Measurements from ENCODE around the gene BUD31.
"Not testable (repeated sequence)": the region's sequence is repeated elsewhere in the genome, so short reads cannot be mapped to it uniquely, and the experiment has no call there.

The BUD31 gene

DNA sequence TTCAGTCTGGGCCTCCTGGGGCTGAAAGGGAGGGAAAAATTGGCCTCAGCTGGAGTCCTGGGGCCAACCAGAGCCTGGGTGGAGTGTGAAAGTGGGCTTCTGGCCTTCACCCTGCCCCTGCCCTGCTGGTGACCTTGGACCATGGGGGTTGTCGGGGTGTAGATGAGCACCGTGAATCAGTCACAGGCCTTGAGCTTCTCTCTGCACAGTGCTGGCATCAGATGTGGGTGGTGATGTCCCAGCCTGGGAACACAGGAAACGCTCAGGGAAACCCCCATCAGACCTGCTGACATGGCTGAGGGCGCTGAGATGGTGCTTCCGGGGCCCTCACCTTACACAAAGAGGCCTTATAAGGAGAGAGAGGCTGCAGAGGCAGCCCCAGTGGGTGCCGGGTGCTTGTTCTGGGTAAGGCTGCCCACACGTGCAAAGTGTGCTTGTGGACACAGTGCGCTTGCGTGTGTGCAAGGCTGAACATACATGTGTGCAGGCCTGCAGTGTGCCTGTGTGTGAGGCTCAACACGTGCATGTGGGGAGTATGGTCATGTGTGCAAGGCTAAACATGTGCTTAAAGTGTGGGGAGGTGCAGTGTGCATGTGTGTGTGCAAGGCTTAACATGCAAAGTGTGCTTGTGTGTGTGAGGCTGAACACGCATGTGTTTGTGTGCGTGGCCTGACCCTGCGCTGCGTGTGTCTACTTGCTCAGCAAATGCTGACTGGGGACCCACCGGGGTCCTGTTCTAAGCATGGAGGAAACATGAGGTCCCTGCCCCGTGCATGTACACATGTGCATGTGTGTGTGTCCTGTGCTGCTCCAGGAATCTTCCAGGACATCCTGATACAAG, 27.7 kb upstream of the BUD31 start:
- DNase-seq: peak; percentile 94 to 95

DNA sequence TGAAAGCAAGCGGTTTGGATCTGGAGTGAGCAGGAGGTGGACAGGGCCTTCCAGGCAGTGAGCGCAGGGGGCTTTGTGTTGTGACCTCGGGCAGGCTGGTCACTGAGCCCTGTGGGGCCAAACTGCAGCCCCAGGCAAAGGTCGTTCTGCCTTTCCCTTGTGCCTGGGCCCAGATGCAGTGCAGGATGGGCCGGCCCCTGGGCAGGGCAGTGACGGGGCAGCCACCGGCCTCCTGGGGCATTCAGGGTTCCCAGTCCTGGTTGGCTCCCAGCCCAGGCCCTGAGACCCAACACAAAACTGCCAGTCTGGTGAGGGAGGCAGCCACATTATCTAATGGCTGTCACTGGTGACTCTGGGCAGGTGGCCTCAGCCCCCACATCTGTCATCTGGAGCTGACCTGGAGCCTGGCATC, 27.1 kb upstream of the BUD31 start:
- no peak for DNase-seq

DNA sequence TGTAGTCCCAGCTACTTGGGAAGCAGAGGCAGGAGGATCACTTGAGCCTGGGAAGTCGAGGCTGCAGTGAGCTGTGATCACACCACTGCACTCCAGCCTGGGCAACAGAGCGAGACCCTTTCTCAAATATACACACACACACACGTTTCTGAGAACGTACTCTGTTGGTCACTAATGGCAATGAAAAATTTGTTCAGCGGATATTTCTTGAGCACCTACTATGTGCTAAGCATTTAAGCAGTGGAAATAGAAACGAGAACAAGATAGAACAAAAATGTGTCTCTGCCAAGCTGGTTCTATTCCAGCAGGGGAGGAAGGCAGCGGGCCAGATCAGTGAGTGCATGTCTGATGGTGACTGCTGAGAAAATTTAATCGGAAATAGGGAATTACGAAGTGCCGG, 25.6 kb upstream of the BUD31 start:
- DNase-seq: no peak

DNA sequence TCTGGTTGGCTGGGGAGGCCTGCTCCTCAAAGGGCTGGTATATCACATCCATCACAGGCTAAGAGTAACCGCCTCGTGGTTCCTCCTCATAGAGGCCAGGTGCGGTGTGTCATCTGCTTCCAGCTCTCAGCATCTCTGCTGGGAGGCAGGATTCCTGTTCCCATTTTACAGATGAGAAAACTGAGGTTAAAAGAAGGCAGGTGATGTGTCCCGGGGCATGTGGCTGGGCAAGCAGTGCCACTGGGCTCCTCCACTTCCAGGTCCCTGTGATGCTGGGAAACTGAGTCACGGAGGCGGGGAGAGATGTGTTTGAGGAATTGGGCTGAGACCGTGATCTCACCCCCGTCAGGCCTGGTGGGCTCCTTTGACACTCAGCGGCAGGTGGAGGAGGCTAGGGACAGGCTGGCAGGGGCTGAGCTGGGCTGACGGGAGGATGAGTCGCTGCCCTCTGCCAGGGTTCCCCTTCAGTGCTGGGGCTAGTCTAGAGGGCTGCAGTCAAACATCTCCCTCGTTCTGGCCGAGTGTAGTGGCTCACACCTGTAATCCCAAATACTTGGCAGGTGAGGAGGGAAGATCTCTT, 24.9 kb upstream of the BUD31 start:
- no peak for DNase-seq

DNA sequence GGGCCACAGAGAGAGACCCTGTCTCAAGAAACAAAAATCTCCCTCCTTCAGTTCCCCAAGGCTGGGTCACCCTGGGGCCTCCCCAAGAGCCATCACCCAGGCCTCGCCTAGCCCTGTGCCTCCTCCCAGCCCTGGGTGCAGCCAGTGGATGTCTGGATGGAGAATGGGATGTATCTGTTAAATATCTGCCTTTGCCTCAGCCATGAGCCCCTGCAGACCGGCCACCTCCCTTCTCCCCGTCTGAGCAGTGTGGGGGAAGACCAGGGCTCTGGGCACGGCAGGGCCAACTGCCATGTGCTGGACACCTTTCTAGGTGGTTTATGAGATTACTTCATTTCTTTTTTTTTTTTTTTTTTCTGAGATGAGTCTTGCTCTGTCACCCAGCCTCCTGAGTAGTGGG, 24.2 kb upstream of the BUD31 start:
- no peak for DNase-seq

DNA sequence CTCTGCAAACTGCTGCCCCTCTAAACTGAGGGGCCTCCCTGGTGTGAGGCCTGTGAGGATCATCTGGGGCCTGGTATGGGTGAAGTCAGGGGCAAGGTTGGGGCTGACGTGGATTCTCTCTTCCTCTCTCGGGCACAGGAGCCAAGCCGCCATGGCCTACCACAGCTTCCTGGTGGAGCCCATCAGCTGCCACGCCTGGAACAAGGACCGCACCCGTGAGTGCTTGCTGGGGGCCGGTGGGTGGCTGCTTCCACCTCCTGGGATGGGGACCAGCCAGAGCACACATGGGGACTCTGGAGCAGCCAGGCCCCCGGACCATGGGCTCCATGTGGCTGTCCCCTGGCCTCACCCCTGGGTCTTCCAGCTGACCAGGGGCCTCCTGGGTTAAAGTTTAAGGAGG, 23.2 kb upstream of the BUD31 start:
- DNase-seq: no peak

DNA sequence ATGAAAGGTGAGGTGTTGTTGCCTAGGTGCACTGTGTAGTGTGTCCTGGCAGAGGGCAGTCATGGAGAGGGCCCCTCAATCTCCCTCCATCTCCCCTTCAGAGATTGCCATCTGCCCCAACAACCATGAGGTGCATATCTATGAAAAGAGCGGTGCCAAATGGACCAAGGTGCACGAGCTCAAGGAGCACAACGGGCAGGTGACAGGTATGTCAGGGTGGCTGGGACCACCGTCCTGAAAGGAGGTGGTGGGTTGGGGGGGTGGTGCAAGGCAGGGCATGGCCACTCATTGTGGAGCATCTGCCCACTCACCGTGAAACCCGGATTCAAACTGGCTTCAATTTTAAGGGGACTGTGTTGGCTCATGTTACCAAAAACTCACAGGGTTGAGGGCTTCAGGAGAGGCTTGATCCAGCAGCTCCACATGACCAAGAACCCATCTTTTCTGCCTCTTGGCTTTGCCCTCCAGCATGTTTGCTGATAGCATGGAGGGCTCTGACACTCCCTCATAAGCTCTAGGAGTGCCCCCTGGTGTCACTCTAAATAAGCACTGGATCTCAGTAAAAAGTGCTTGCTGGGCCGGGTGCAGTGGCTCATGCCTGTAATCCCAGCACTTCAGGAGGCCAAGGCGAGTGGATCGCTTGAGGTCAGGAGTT, 22.1 kb upstream of the BUD31 start:
- peak; percentile 57 to 63 for DNase-seq

DNA sequence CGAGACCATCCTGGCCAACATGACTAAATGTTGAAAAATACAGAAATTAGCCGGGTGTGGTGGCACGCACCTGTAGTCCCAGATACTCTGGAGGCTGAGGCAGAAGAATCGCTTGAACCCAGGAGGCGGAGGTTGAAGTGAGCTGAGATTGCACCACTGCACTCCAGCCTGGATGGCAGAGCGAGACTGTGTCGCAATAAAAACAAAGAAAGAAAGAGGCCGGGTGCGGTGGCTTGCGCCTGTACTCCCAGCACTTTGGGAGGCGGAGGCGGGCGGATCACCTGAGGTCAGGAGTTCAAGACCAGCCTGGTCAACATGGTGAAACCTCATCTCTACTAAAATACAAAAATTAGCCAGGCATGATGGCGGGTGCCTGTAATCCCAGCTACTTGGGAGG, 21.5 kb upstream of the BUD31 start:
- not testable (repeated sequence) for DNase-seq

DNA sequence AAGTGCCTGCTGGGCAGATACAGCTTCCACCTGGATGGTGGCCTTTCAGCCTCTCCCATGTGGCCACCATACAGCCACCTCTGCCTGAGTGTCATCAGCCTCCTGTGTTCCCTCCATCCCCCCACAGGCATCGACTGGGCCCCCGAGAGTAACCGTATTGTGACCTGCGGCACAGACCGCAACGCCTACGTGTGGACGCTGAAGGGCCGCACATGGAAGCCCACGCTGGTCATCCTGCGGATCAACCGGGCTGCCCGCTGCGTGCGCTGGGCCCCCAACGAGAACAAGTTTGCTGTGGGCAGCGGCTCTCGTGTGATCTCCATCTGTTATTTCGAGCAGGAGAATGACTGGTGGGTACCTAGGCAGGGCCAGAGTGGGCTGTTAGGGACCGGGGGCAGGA, 20.9 kb upstream of the BUD31 start:
- no peak for DNase-seq

DNA sequence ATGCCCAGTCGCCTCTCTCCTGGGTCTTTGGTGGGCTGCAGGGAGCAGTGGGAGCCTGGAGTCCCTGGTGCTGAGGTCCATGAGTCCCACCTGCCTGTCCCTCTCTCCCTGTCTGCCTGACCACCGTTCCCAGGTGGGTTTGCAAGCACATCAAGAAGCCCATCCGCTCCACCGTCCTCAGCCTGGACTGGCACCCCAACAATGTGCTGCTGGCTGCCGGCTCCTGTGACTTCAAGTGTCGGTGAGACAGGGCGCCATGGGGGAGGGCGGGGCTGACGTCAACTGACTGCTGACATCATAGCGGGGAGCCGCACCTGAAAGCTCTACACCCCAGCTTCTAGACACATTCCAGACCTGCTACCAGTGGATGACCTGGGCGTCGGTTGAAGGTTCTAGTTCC, 19.0 kb upstream of the BUD31 start:
- no peak for DNase-seq

DNA sequence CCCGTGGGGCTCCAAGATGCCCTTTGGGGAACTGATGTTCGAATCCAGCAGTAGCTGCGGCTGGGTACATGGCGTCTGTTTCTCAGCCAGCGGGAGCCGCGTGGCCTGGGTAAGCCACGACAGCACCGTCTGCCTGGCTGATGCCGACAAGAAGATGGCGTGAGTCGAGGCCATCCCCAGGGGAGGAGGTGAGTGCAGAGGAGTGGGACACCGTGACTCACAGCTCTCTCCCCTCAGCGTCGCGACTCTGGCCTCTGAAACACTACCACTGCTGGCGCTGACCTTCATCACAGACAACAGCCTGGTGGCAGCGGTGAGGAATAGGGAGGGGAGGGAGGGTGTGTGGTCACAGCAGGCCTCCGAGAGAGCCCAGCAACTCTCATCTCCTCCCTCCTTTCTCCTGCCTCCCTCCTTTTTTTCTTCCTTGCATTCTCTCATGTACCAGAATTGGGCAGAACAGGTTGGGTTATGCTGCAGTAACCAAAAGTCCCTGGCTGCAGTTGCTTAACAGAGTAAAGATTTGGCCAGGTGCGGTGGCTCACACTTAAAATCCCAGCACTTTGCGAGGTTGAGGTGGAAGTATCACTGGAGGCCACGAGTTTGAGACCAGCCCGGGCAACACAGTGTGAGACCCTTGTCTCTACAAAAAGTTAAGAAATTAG, 17.7 kb upstream of the BUD31 start:
- DNase-seq: no peak

DNA sequence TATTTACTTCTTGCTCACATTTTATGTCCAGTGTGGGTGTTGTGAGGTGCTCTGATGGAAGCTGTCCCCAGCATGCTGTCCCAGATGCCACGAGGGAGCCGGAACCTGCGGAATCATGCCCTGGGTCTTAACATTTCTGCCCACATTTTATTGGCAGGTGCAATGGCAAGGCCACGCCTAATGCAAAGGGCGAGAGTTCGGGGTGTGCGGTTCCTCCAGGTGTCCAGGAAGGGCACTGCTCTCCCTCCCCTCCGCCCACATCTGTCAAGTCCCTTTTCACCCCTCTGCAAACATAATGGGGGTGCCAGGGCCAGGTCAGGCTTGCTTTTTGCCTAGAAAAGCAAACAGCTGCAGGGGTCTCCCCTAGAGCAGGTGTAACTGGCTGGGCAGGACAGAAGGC, 16.7 kb upstream of the BUD31 start:
- DNase-seq: no peak

DNA sequence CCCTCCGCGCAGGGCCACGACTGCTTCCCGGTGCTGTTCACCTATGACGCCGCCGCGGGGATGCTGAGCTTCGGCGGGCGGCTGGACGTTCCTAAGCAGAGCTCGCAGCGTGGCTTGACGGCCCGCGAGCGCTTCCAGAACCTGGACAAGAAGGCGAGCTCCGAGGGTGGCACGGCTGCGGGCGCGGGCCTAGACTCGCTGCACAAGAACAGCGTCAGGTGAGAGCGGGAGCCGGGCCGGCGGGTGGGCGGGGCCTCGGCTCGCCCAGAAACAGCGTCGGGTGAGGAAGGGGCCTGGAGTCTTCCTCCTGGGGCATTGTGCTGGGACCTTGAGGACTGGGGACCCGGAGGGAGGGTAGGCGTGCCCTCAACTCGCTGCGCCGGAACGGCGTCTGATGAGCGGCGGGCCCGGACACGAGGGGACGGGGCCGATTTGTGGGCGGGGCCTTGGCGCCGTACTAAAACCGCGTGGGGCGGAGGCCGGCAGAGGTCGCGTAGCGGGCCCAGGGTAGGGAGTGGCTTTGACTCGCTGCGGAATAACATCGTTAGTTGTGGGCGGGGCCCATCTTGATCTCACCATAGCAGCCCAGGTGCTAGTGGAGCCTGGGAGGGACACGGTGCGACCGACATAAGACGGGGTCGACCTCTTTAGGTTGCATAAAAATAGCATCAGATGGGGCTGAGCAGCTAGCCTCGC, 16.0 kb upstream of the BUD31 start:
- peak; percentile 89 to 91 for DNase-seq

DNA sequence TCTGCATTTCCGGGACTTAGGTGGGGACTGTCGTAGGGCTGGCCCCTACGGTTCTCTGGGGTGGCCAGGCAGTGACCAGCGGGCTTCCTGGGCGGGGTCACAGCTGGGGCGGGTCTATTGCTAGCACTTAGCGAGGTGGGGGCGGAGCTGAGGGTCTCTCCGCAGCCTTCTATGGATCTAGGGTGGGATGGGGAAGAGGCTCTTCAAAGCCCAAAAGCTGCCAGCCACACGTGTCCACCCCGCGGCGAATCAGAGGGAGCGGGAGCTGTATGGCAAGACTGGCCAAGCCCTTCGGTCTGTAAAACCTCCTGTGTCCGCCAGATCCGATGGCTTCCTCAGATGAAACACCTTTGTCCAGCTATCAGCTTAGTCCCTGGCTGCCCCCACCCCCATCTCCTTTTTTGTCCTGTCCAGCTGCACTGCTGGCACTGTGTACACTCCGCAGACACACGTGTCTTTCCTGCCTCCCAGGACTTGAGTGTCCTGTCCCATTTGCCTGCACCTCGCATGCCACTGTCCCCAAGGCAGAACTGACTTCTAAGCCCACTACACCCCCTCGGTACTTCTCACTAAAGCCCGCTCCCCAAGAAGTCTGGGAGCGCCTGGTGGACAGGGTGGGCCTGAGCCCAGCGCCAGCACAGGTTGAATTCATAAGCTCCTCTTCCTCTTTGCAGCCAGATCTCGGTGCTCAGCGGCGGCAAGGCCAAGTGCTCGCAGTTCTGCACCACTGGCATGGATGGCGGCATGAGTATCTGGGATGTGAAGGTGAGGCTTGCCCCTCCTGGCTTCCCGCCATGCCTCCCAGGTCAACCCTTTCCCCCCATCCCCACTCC, 15.2 kb upstream of the BUD31 start:
- no peak for DNase-seq

DNA sequence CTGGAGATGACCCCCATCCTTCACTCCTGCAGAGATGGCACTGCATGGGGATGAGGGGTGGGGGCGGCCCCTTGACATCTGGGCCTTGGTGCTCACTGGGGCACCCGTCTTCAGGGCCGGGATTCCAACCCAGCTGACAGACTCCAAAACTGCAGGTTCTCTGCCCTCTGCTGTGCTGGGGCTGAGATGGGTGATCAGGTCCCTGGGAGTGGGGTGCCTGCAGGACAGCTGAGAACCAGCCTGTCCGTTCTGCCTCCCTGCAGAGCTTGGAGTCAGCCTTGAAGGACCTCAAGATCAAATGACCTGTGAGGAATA, 14.6 kb upstream of the BUD31 start:
- no peak for DNase-seq

DNA sequence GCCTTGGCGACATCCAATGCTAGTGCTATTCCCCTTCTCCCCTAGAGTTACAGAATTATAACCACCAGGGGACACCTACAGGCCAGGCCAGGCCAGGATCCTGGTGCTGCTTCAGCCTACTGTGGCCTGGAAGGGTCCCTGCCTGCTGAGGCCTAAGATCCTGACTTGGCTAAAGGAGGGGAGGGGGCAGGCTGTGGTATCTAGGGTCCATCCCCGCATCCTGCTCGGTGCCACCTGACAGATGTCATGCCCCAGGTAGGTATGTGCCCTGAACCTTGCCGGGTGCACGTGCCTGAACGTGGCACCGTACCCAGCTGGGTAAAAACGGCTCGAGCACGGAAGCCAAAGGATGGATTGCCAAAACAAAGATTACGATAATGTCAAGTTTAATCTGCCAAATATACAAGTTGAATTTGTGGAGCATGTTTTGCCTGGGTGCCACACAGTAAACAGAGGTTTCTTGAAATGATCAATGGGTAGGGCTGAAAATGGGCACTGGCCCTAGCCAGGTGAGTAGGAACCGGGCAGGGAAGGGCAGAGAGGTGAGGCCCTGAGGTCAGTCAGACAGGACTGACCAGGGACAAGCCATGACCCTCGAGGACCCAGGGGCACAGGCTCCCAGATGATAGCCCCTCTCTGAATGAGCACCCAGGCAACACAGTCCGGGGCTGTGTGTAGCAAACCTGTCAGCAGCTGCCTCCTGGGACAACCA, 13.0 kb upstream of the BUD31 start:
- DNase-seq: no peak

DNA sequence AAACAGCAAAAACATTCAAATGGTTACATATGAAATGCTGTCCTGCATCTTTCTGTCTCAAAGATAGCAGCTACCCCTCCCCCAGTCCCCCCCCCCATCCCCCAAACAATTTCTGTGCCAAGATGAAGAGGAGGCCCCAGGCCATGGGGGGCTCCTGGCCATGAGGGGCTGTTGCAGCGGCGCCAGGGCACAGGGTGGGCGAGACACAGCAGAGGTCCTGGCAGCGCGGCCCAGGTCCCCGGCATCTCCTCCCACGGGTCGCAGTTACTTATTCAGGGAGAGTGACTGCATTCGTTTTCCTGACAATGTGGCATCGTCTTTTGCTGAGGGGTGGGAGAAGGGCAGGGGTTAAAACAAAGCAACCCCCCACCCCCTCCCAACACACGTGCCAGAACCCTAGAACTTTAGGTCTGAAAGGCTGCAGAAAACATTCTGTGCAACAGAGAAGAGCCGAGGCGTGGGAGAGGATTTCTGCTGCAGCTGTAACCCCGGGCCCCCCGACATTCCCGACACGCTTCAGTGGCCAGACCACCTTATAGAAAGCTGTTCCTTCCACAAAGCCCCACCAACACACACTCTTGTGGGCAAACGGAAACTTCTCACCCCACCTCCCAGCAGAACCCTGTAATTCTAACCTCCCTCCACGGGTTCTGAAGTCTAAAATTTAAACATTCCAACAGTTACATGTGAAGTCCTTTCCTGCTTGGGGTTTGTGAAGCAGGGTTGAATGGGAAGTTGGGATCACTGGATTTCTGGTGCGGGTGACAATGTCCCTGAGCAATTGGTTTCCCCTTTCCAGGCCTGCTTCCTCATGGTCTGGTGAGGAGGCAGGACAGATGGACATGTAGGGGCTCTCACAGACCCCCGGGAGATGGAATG, 12.1 kb upstream of the BUD31 start:
- no peak for DNase-seq

DNA sequence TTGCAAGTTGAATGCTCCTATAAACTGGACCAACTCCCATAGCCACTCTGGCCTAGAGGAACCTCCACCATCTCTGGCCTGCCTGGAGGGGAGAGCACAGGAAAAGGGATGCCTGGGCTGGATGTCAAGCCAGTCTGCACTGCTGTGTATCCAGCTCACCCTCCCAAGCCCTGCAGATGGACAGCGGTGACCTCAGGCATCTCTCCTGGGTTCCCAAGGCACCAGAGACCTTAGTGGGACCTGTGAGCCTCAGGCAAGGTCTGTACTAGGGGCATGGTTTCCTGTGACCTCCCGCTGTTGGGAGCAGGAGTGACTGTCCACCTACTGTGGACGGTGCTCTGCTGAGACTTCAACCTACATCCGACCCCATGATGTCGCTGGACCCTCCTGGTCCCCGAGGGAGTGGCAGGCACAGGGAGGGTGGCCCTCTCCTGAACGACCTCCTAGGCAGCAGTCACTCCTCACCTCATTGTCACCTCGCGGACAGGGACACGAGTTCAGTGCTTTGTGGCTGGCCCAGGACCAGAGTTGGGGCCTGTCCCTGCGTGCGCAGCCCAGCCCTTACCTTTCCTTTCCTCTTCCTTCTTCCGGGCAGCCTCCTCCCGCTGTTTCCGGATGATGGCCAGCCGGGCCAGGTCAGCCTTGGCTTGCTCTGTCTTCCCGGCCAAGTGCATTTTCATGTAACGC, 11.3 kb upstream of the BUD31 start:
- DNase-seq: no peak

DNA sequence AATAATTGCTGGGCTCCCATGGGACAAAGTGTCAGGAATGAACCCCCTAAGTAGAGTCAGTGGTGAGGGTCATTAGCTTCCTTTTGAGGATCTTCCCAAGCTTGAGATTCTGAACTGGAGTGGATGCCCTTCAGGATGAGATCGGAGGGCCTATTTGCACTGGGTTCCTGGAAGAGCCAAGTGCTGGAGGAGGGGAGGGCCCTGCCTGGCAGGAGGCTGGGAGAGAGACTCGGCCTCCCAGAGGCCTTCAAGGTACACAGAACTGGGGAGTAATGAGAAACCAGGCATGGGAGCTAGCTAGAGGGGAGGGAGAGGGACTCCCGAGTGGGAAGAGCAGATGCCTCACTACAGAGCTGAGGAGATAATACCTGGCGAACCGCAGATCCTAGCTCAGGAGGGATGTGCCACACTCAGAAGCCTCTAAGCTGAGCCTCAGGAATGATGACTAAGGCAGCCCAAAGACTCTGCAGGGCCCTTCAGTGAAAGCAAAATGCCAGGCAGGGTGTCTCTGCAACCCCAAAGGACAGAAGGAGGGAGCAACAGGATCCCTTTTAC, 9.8 kb upstream of the BUD31 start:
- DNase-seq: no peak

DNA sequence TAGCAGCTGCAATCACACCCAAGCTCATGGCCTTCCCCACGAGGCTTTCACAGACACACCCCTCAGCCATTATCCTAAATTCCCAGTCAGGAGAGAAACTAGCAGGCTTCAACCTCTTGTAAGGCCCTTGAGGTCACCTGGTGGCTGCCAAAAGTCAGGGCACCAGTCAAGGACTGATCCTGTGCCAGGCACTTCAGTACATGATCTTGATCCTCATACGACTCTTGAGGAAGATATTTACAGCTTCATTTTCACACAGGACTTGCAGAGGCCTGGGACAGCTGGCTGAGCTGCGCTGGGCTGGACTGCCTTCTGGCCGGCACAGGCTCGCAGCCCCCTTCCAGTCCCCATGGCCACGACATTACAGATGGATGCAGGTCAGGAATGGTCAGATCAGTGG, 9.2 kb upstream of the BUD31 start:
- no peak for DNase-seq
